H1 (cell line): Measurements from ENCODE around the gene B4GAT1. TPM values are rescaled to one million over a fixed set of nuclear protein-coding genes. Genes with fewer than 3 reads are reported as not detected.

Experiments used
- CTCF ChIA-PET: fragments of 300-600 bp; sonication (Branson Sonifier 250); formaldehyde crosslinking; loops from one replicate; lab custom pipeline; 2021; ENCODE audit not compliant: partially characterized antibody; lab: Charles Lee
- POLR2A ChIA-PET: fragments of 300-600 bp; sonication (Branson Sonifier 250); formaldehyde crosslinking; loops from one replicate; lab custom pipeline; 2021; ENCODE audit warnings: inconsistent platforms; ENCODE audit not compliant: partially characterized antibody; lab: Charles Lee
- DNase-seq, 2 experiments: peaks; one replicate each; pipeline versions ENCODE4 v3.0.0 to v3.0.0-alpha.2; 2010 to 2022; ENCODE audit warnings: low spot score in 2 of 2, low read depth in 1 of 2, mixed read lengths in 1 of 2
- FAIRE-seq: peaks from 2 replicates; lab custom pipeline; 2011; peaks lifted over from hg19 to GRCh38; lab: Jason Lieb, UNC
- H2AFZ ChIP-seq: 2 replicates; pipeline ENCODE4 v1.8.1; 2012; ENCODE audit warnings: low read length, inconsistent platforms
- H2AK5ac ChIP-seq: 2 replicates; pipeline ENCODE4 v1.6.1; 2013; ENCODE audit warnings: low read depth, low read length
- H2BK120ac ChIP-seq: replicated peaks from 2 replicates; pipeline ENCODE3; 2013; ENCODE audit warnings: low read depth, low read length, inconsistent platforms
- H2BK12ac ChIP-seq: 2 replicates; pipeline ENCODE4 v1.6.1; 2013; ENCODE audit warnings: low read depth, low read length
- H2BK15ac ChIP-seq: 2 replicates; pipeline ENCODE4 v1.6.1; 2013; ENCODE audit warnings: low read length
- H2BK20ac ChIP-seq: 2 replicates; pipeline ENCODE4 v1.6.1; 2013; ENCODE audit warnings: low read length
- H2BK5ac ChIP-seq: 2 replicates; pipeline ENCODE4 v1.6.1; 2013; ENCODE audit warnings: low read depth, low read length
- H3K14ac ChIP-seq: 2 replicates; pipeline ENCODE4 v1.6.1; 2013; ENCODE audit warnings: inconsistent platforms; ENCODE audit not compliant: insufficient read length
- H3K18ac ChIP-seq: 2 replicates; pipeline ENCODE4 v1.6.1; 2013; ENCODE audit warnings: low read length; ENCODE audit errors: extremely low read depth
- H3K23ac ChIP-seq: 2 replicates; pipeline ENCODE4 v1.6.1; 2013; ENCODE audit warnings: inconsistent platforms; ENCODE audit not compliant: insufficient read length
- H3K23me2 ChIP-seq: 2 replicates; pipeline ENCODE4 v1.6.1; 2013; ENCODE audit warnings: low read depth, low read length
- H3K27ac ChIP-seq: 2 replicates; pipeline ENCODE4 v1.6.1; 2011; ENCODE audit warnings: low read depth, low read length, inconsistent platforms
- H3K27me3 ChIP-seq, 4 experiments: replicated peaks in 1 of 4; 1 replicate in 1 of 4; 2 replicates in 3 of 4; pipeline versions ENCODE4 v1.6.1 to v1.8.1; 2011 to 2013; ENCODE audit warnings: low read length in 3 of 4, mild to moderate bottlenecking in 3 of 4, inconsistent platforms in 2 of 4, mixed read lengths in 2 of 4, moderate library complexity in 1 of 4; ENCODE audit not compliant: control insufficient read depth in 3 of 4, insufficient read depth in 3 of 4; ENCODE audit errors: extremely low read depth in 1 of 4
- H3K36me3 ChIP-seq, 4 experiments: 2 replicates each; pipeline versions ENCODE4 v1.6.1 to v1.8.1; 2011 to 2013; ENCODE audit warnings: mild to moderate bottlenecking in 4 of 4, low read length in 3 of 4, moderate library complexity in 2 of 4, control low read depth in 1 of 4, inconsistent platforms in 1 of 4; ENCODE audit not compliant: insufficient read depth in 4 of 4, control insufficient read depth in 2 of 4
- H3K4ac ChIP-seq: replicated peaks from 2 replicates; pipeline ENCODE3; 2013; ENCODE audit warnings: low read length, low read depth, mixed read lengths, inconsistent platforms; ENCODE audit not compliant: insufficient read length
- H3K4me1 ChIP-seq, 4 experiments: replicated peaks in 1 of 4; 1 replicate in 1 of 4; 2 replicates in 3 of 4; pipeline versions ENCODE4 v1.6.1 to v1.8.1; 2011 to 2013; ENCODE audit warnings: low read length in 3 of 4, inconsistent platforms in 2 of 4, mixed read lengths in 1 of 4; ENCODE audit not compliant: insufficient read depth in 4 of 4, control insufficient read depth in 3 of 4
- H3K4me2 ChIP-seq, 2 experiments: 2 replicates each; pipeline versions ENCODE4 v1.6.1 to v1.8.1; 2011 to 2013; ENCODE audit warnings: low read depth in 2 of 2, low read length in 2 of 2, control low read depth in 1 of 2, inconsistent platforms in 1 of 2, mild to moderate bottlenecking in 1 of 2; ENCODE audit not compliant: insufficient read depth in 1 of 2
- H3K4me3 ChIP-seq, 4 experiments: fragments of 200-600, 300-600 bp in 1 of 4; sonication (generic), shearing (Covaris generic), sonication (Bioruptor Twin) in 1 of 4; 2 replicates each; pipeline versions ENCODE4 v1.5.1 to v1.8.1; 2011 to 2016; ENCODE audit warnings: low read length in 4 of 4, low read depth in 3 of 4, control low read depth in 2 of 4, inconsistent platforms in 2 of 4, mild to moderate bottlenecking in 2 of 4, mixed read lengths in 1 of 4, moderate library complexity in 1 of 4; ENCODE audit not compliant: insufficient read depth in 2 of 4; ENCODE audit errors: extremely low read depth in 1 of 4
- H3K56ac ChIP-seq: replicated peaks from 2 replicates; pipeline ENCODE3; 2013; ENCODE audit warnings: low read depth, mild to moderate bottlenecking, mixed read lengths, low read length, inconsistent platforms; ENCODE audit not compliant: insufficient read length
- H3K79me1 ChIP-seq: 2 replicates; pipeline ENCODE4 v1.6.1; 2013; ENCODE audit warnings: low read depth, low read length, control low read depth
- H3K79me2 ChIP-seq, 2 experiments: 2 replicates each; pipeline versions ENCODE4 v1.6.1 to v1.8.1; 2012 to 2013; ENCODE audit warnings: low read length in 2 of 2, mild to moderate bottlenecking in 2 of 2, inconsistent platforms in 1 of 2; ENCODE audit not compliant: insufficient read depth in 2 of 2, control insufficient read depth in 1 of 2
- H3K9ac ChIP-seq, 4 experiments: replicated peaks in 1 of 4; 1 replicate in 1 of 4; 2 replicates in 3 of 4; pipeline versions ENCODE4 v1.6.1 to v1.8.1; 2011 to 2013; ENCODE audit warnings: low read depth in 3 of 4, low read length in 3 of 4, control low read depth in 2 of 4, mild to moderate bottlenecking in 2 of 4, moderate library complexity in 2 of 4, inconsistent platforms in 1 of 4; ENCODE audit errors: extremely low read depth in 1 of 4
- H3K9me3 ChIP-seq, 2 experiments: 2 replicates each; pipeline versions ENCODE4 v1.6.1 to v1.8.1; 2012 to 2013; ENCODE audit warnings: mild to moderate bottlenecking in 2 of 2, moderate library complexity in 2 of 2, control low read depth in 1 of 2, inconsistent platforms in 1 of 2, low read depth in 1 of 2, low read length in 1 of 2, mixed read lengths in 1 of 2; ENCODE audit not compliant: insufficient read depth in 2 of 2
- H4K20me1 ChIP-seq, 2 experiments: replicated peaks in 1 of 2; 2 replicates each; pipeline versions ENCODE3 to v1.8.1; 2011 to 2013; ENCODE audit warnings: inconsistent platforms in 2 of 2, low read length in 2 of 2, mild to moderate bottlenecking in 1 of 2; ENCODE audit not compliant: insufficient read depth in 2 of 2, control insufficient read depth in 1 of 2
- H4K5ac ChIP-seq: 2 replicates; pipeline ENCODE4 v1.6.1; 2013; ENCODE audit warnings: low read length, low read depth, mixed read lengths, inconsistent platforms; ENCODE audit not compliant: insufficient read length
- H4K8ac ChIP-seq: 2 replicates; pipeline ENCODE4 v1.8.0; 2013; ENCODE audit warnings: mild to moderate bottlenecking, moderate library complexity, low read length, inconsistent platforms; ENCODE audit not compliant: insufficient read depth; ENCODE audit errors: extremely low read depth
- H4K91ac ChIP-seq: replicated peaks from 2 replicates; pipeline ENCODE3; 2013; ENCODE audit warnings: low read length, mixed read lengths, inconsistent platforms; ENCODE audit not compliant: insufficient read length
- KDM5A ChIP-seq: fragments of 200-600 bp; IDR thresholded peaks from 2 replicates; pipeline ENCODE4 v1.7.1; 2012; ENCODE audit warnings: mild to moderate bottlenecking, low read length, inconsistent platforms, mixed read lengths
- MAX ChIP-seq: IDR thresholded peaks from 2 replicates; pipeline ENCODE4 v1.6.1; 2012; ENCODE audit warnings: inconsistent platforms
- NANOG ChIP-seq: IDR thresholded peaks from 2 replicates; pipeline ENCODE4 v1.6.1; 2011; ENCODE audit warnings: low read length, low read depth, mild to moderate bottlenecking, inconsistent platforms; ENCODE audit not compliant: insufficient read depth, poor library complexity, severe bottlenecking
- NRF1 ChIP-seq: IDR thresholded peaks from 2 replicates; pipeline ENCODE4 v1.6.1; 2011; ENCODE audit warnings: mild to moderate bottlenecking, low read depth, low read length, improper control_type of control experiment
- SIN3A ChIP-seq, 2 experiments: IDR thresholded peaks in 1 of 2; conservative IDR thresholded peaks in 1 of 2; 2 replicates each; pipeline ENCODE4 v1.6.1; 2011 to 2012; ENCODE audit warnings: low read length in 2 of 2, improper control_type of control experiment in 1 of 2, low read depth in 1 of 2, mild to moderate bottlenecking in 1 of 2
- SP1 ChIP-seq: IDR thresholded peaks from 2 replicates; pipeline ENCODE4 v1.6.1; 2011; ENCODE audit warnings: low read depth, low read length
- WGBS, 2 experiments: shearing (Covaris generic) in 1 of 2; methylation state at CpG; one replicate each; pipeline versions ENCODE4 v1.1.6 to v1.1.7; 2013 to 2015; ENCODE audit warnings: low lambda C conversion rate in 2 of 2, mixed read lengths in 2 of 2, inconsistent platforms in 1 of 2, low coverage in 1 of 2, missing lambda C conversion rate in 1 of 2; ENCODE audit not compliant: insufficient replicate concordance in 2 of 2, insufficient coverage in 1 of 2, insufficient read length in 1 of 2; ENCODE audit errors: extremely low coverage in 1 of 2, missing lambda C conversion rate in 1 of 2; 5-methylcytosine and 5-hydroxymethylcytosine counted together
- polyA plus RNA-seq, 7 experiments: library from polyadenylated mRNA; depleted of rRNA in 3 of 7; stranded (reverse) in 5 of 7; unstranded in 2 of 7; fragments of >200 nt in 5 of 7; fragments of 200-250 nt in 2 of 7; gene quantifications; 1 replicate in 5 of 7; 2 replicates in 1 of 7; 4 replicates in 1 of 7; pipeline versions ENCODE4 v1.2.1 to v1.2.3, GENCODE V29; 2011 to 2013; ENCODE audit warnings: missing spikeins in 2 of 7, mixed read lengths in 2 of 7
- total RNA-seq: library from RNA; stranded (reverse); fragmentation: NEBNext Ultra II Directional; extraction: Animal tissue kit (Norgen Biotek cat#: 25700); gene quantifications from 2 replicates; pipeline ENCODE4 v1.2.1, GENCODE V29; 2021

B4GAT1 gene
- total and polyA plus RNA-seq, 2 of the 8 experiments (the other 6 are each of a cell fraction or from before 2014, with no cell fraction given), result 22.2 to 27.8 TPM

GRCh38 chr11:66368484-66368883 is 21.1 kb upstream of the B4GAT1 start:
- TF ChIP-seq SP1, result no peak
- no peak for TF ChIP-seq NRF1
- TF ChIP-seq KDM5A, result no peak
- TF ChIP-seq NANOG, result no peak
- TF ChIP-seq MAX, result no peak
- TF ChIP-seq SIN3A (conservative IDR thresholded peaks at IDR 0.05 in 1 of 2, IDR thresholded peaks at IDR 0.05 in 1 of 2; ENCODE audit: low read depth in 1 of 2, low read length in 2 of 2), result no peak
- Histone ChIP-seq H3K23ac (no peak overlapping the region), H2BK5ac (0 out of 2 replicates have a peak overlapping the region, but pooled peaks have one; percentile 28), H3K23me2 (peaks cover 7% of the 10 kb centered on the region; the same call in 1 of the 2 replicates), H3K79me1 (peaks cover 9% of the 10 kb centered on the region; the same call in 1 of the 2 replicates), H3K56ac (no peak overlapping the region), H3K4me2 (no peak overlapping the region; a peak in 1 of 4 replicates), H2BK20ac (no peak overlapping the region), H3K4me3 (no peak overlapping the region), H4K5ac (no peak overlapping the region), H3K18ac (no peak overlapping the region), H2BK15ac (no peak overlapping the region), H2BK120ac (no peak overlapping the region), H2BK12ac (no peak overlapping the region), H3K9ac (no peak overlapping the region), H4K91ac (no peak overlapping the region), H4K8ac (no peak overlapping the region; the same call in 1 of the 2 replicates), H3K14ac (no peak overlapping the region), H3K27ac (0 out of 2 replicates have a peak overlapping the region, but pooled peaks have one; percentile 4), H3K4me1 (peaks cover 0 to 8% (median 7%) of the 10 kb centered on the region in 4 experiments; a peak in 6 of 7 replicates), H3K36me3 (peaks cover 22 to 49% (median 45%) of the 10 kb centered on the region in 4 experiments), H3K79me2 (peaks cover 0 to 16% of the 10 kb centered on the region in 2 experiments; a peak in 2 of 4 replicates), H3K27me3 (no peaks in the 10 kb centered on the region), H4K20me1 (peaks cover 11 to 34% of the 10 kb centered on the region in 2 experiments), H2AFZ (no peak overlapping the region), H2AK5ac (no peak overlapping the region), H3K4ac (no peak overlapping the region), H3K9me3 (no peaks in the 10 kb centered on the region)
- FAIRE-seq, result no peak
- DNase-seq, result no peak
- POLR2A ChIA-PET, result interaction anchor here (0.8 to 28.0 kb wide), 4 partner anchors 17 to 83 kb away, joined by 3 to 487 read pairs (median 6); partner anchors contain the start of genes B4GAT1 and BRMS1
- CTCF ChIA-PET, result interaction anchor here (0.9 kb wide), 1 partner anchor 51 kb away, joined by 3 read pairs; no protein-coding TSS in a partner anchor
- WGBS, 2 experiments, result 91% methylated on average over 6 of the region's 6 CpGs; no CpG with 5 or more reads in 1 of the 2 experiments
